GM21360 (cell line): ENCODE results near the gene BCHE.
"Not testable (repeated sequence)": the region's sequence is repeated elsewhere in the genome, so short reads cannot be mapped to it uniquely, and the experiment has no call there.

Experiments used
- ATAC-seq: cut with Tn5 transposase; IDR thresholded peaks from one replicate; pipeline ENCODE4 v1.9.1; 2021; ENCODE audit warnings: mild to moderate bottlenecking, moderate library complexity; ENCODE audit not compliant: unreplicated experiment

Gene BCHE

GRCh38 chr3:165817160-165817709, 20.0 kb downstream of the BCHE start:
- ATAC-seq: no peak

DNA sequence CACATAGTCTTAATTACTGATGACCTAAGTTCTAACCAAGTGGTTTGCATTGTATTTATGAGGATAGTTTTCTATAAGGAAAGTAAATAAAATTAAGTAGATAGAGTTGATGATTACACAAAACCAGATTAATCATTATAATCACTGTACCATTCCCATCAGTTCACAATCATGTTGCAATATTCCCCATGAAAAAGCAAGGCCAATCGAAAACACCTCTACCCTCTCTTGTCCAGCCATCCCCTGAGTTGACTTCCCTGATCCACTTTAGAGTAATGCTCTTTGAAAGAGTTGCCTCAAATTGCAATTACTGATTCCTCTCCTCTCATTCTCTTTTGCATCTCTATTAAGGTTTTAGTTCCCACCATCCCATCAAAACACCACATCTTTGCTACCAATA, 21.0 kb downstream of the BCHE start:
- ATAC-seq: no peak

- ATAC-seq: no peak
These were observed 21.5 kb downstream of the BCHE start for GRCh38 chr3:165815682-165816081.

- ATAC-seq: no peak
These were observed 22.8 kb downstream of the BCHE start for GRCh38 chr3:165814380-165814779.

GRCh38 chr3:165807937-165808336, 29.3 kb downstream of the BCHE start:
- ATAC-seq: not testable (repeated sequence)

- peak; percentile 80 for ATAC-seq
These were observed 31.2 kb downstream of the BCHE start for GRCh38 chr3:165805946-165806561.

GRCh38 chr3:165803471-165803870, 33.8 kb downstream of the BCHE start:
- ATAC-seq: no peak

DNA sequence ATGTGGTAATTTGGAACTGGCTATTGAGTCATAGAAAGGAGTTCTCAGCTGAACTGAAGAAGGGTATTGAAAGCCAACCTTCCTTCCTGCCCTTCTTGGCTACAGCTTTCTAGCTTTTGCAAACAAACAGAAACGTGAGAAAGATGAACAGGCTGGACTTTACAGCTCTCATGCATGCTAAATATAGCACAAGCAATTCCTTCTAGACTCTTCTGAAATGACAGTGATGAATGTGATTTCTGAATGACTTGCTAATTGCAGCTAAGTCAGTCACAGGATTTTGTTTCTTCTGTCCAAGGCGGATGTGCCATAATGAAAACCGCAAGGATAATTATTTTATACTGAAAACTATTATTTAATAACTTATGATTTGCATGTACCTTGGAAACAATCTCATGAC, 36.3 kb downstream of the BCHE start:
- no peak for ATAC-seq

DNA sequence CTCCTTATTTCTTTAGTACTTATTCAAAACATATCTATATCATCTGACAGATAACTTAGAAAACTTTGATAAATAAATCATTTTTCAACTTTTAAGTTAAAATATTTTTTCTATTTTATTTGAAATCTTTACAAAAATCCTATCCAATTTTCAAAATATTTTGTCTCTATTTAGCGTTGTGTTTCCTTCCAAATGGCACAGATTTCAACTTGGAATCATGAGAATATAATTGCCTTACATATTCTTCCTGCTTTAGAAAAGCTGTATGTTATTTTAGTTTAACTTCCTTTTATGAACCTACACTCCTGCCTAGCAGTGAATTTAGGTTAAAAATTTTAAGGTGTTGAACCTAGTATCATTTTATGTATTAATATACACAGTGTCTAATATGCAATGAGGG, 38.2 kb downstream of the BCHE start:
- no peak for ATAC-seq

DNA sequence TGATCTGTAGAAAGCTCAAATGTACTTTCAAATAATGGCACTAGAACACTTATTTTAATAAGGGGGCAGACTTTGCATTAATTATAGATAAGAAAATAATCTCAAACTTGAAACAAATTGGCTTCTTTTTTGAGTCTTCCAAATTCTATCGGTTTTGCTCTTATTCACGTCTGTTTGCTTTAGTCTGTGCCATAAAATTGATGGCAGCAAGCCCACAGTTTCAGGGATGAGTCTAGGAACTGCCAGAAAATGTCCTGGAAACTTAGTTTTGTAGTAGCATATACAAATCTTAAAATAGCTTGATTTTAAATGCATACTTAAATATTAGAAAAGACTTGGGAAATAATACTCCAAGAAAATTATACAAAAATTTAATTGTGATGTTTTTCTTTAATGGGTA, 39.7 kb downstream of the BCHE start:
- ATAC-seq: no peak

GRCh38 chr3:165796701-165797100, 40.5 kb downstream of the BCHE start:
- ATAC-seq: no peak

- no peak for ATAC-seq
These were observed 48.7 kb downstream of the BCHE start for GRCh38 chr3:165788531-165788930.

GRCh38 chr3:165786013-165786412, 51.2 kb downstream of the BCHE start:
- no peak for ATAC-seq

DNA sequence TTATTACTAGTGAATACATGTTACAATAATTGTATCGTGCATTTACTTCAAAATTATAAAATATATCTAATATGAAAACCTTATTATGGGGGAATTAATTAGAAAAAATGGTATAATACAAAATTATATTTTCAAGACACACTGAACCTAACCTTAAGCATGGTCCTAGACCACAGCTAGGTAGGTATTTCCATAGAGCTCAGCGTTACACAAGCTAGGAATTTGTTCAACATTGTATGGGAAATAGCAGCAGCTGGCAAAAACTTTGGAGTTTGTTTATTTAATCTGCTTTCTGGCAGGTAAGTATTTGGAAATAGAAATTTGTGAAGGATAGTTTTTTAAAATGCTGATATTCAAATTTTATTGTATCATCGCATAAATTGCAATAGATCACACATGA, 52.9 kb downstream of the BCHE start:
- no peak for ATAC-seq

GRCh38 chr3:165783383-165783782, 53.8 kb downstream of the BCHE start:
- ATAC-seq: no peak

DNA sequence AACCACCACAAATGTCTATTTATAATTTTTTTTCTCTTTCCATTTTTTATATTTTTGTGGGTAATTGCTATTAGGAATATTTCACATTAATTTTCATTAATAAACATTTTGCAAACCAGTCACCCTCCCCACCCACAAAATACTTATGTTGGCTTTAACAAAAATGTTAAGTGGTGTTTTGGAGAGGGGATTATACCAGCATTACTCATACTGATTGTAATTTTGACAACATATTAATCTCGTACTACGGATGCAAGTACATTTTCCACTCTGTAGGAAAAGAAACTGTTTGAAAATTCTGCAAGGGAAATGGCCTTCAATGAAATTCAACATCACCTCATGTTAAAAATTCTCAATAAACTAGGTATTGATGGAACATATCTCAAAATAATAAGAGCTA, 58.3 kb downstream of the BCHE start:
- no peak for ATAC-seq

DNA sequence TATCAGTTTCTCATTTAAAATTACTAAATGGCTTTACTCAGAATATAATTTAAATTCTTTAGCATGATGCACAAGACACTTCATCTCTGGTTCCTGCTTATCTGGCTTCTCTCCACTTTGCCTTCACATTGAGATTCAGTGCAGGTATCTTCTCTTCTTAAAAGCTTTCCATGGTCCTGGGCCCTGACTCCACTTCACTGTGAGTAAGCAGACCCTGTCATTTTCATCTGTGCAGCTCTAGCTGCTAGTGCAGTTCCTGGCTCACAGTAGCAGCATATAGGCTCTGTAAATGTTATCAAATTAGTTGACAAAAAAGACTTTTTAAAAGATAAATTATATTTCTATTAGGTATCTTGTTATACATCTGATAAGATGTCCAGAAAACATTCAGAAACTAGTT, 58.8 kb downstream of the BCHE start:
- no peak for ATAC-seq

- ATAC-seq: no peak
These were observed 61.4 kb downstream of the BCHE start for GRCh38 chr3:165775824-165776223.

GRCh38 chr3:165770781-165771180, 66.4 kb downstream of the BCHE start:
- no peak for ATAC-seq

GRCh38 chr3:165768680-165769079, 68.5 kb downstream of the BCHE start:
- ATAC-seq: no peak

GRCh38 chr3:165759041-165759440, 78.2 kb downstream of the BCHE start:
- no peak for ATAC-seq

- ATAC-seq: no peak
These were observed 81.7 kb downstream of the BCHE start for GRCh38 chr3:165755571-165755970.
